Cerebellar cortex (tissue), 1 donor: Measurements from ENCODE around the gene RNF168.
"Not testable (repeated sequence)": the region's sequence is repeated elsewhere in the genome, so short reads cannot be mapped to it uniquely, and the experiment has no call there.

Experiments used
- DNase-seq: peaks from one replicate; pipeline ENCODE4 v3.0.0-alpha.2; 2015; ENCODE audit warnings: low spot score

The RNF168 gene, protein sequence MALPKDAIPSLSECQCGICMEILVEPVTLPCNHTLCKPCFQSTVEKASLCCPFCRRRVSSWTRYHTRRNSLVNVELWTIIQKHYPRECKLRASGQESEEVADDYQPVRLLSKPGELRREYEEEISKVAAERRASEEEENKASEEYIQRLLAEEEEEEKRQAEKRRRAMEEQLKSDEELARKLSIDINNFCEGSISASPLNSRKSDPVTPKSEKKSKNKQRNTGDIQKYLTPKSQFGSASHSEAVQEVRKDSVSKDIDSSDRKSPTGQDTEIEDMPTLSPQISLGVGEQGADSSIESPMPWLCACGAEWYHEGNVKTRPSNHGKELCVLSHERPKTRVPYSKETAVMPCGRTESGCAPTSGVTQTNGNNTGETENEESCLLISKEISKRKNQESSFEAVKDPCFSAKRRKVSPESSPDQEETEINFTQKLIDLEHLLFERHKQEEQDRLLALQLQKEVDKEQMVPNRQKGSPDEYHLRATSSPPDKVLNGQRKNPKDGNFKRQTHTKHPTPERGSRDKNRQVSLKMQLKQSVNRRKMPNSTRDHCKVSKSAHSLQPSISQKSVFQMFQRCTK

DNA sequence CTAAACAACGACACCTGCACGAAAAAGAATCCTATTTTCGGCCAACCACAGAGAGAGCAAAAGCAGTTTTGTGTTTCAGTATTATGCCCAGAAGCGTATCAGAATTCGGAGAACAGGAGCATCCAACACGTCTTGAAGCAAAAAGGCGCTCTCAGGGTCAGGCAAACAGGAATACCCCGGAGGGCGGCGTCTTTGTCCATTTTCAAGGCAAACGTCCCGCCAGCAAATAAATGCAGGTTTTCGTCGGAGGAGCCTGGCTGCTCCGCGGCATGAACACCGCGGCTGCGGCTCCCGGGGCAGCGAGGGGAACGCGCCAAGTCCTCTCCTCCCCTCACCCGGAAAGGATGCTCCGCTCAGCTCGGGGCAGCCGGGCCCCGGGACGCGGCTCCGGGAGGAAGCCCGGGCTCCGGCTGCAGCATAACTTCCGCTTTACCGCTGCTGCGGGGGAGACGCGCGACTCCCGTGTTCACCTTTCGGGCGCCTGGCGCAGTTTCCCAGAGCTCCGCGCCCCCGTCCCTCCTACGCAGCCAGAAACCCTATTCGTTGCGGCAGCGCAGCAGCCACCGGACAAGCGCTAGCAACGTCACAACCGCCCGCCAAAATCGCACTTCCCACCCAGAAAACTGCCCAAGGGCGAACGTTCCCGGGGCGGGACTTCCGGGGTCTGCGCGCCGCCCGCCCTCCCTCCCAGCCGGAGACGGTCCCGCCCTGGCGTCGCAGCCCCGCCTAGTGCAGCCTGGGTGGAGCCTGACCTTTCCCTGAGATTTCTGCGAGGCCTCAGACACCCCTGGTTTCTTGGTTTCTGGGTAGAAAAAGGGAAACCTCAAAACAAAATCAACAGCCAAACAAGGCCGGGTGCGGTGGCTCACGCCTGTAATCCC, at the start of gene RNF168:
Gene RNF168 (minus strand): TSS at position 573 of the 881 bp plus-strand sequence. CDS start 595 bp downstream, outside the sequence.
- DNase-seq, result peak; percentile 97

DNA sequence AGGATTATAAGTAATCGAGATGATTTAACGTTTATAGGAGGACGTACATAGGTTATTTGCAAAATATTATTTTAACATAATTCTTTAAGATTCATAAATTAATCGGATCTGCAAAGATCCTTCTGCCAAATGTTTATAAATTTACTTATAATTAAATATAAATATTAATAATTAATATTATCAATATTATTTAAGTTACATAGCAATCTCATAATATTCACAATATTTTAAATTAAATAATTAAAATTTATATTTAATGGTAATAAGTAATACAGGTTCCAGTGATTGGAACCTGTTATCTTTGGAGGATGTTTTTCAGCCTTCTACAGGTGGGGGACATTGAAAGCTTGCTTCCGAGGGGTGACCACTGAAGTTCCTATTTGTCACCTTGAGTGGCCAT, 48.7 kb upstream of the RNF168 start:
- DNase-seq, result no peak

DNA sequence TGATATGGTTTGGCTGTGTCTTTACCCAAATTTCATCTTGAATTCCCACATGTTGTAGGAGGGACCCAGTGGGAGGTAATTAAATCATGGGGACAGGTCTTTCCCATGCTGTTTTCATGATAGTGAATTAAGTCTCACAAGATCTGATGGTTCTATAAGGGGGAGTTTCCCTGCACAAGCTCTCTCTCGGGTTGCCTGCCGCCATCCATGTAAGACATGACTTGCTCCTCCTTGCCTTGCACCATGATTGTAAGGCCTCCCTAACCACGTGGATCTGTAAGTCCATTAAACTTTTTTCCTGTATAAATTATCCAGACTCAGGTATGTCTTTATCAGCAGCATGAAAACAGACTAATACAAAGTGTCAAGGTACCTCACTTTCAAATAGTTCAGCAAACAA, 46.6 kb upstream of the RNF168 start:
- not testable (repeated sequence) for DNase-seq

GRCh38 chr3:196549312-196549711, 45.7 kb upstream of the RNF168 start:
- DNase-seq, result not testable (repeated sequence)

GRCh38 chr3:196547067-196547466, 43.5 kb upstream of the RNF168 start:
- DNase-seq, result no peak

GRCh38 chr3:196546537-196546936, 43.0 kb upstream of the RNF168 start:
- DNase-seq, result no peak

GRCh38 chr3:196544491-196544992, 41.0 kb upstream of the RNF168 start:
- no peak for DNase-seq

DNA sequence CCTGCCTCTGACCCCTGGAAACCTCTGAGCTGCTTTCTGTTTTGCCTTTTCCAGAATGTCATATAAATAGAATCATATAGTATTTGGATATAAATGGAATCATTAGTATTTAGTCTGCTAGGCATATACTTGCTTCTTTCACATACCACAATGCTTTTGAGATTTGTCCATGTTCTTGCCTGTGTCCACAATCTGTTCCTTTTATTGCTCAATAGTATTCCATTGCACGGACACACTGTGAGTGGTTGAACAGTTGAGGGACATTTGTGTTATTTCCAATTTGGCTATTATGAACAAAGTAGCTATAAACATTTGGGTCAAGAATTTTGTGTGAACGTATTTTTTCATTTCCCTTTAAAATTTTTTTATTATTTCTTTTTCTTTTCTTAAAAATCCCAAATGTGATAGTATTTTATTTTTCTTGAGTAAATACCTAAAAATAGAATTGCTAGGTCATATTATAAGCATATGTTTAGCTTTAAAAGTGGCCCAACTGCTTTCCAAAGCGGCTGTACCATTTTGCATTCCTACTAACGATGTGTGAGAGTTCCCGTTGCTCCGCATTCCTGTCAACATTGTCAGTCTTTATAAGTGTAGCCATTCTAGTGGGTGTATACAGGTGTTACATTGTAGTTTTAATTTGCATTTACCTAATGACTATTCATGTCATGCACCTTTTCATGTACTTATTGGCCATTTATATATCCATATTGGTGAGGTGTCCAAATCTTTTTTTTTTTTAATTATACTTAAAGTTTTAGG, 38.3 kb upstream of the RNF168 start:
- DNase-seq, result no peak

DNA sequence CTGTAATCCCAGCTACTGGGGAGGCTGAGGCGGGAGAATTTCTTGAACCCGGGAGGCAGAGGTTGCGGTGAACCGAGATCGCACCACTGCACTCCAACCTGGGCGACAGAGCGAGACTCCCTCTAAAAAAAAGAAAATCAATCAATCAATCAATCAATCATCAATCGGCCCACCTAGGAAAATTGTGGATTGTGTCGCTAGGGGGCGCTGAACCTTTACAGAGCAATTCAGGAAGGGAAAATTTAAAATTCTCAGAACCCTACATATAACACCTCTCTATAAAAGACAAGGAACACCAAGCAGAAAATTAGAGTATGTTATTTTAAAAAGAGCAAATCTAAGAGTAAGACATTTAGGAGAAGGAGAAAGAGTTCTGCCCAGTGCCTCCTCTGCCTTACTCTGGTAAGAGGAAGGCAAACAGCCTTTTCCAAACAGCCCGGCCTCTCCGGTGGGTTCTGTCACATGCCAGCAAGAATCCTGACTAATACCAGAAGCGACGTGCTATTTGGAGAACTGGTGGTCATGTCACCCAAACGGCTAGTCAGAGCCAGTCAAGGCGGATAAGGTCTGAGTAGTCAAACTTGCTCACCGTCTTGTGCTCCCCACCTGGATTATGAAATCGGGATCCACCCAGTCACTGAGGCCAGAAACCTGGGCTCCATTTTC, 33.9 kb upstream of the RNF168 start:
- DNase-seq, result peak; percentile 17

DNA sequence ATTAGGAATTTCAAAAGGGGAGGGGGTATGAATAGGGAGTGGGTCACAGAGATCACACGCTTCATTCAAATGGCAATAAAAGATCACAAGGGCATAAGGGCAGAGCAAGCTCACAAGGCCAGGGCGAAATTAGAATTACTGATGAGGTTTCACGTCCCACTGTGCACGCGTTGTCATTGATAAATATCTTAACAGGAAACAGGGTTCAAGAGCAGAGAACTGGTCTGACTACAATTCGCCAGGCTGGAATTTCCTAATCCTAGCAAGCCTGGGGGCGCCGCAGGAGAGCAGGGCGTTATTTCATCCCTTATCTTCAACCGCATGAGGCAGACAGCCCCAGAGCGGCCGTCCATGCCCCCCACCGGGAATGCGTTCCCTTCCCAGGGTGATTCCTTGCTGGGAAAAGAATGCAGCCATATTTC, 29.7 kb upstream of the RNF168 start:
- no peak for DNase-seq

DNA sequence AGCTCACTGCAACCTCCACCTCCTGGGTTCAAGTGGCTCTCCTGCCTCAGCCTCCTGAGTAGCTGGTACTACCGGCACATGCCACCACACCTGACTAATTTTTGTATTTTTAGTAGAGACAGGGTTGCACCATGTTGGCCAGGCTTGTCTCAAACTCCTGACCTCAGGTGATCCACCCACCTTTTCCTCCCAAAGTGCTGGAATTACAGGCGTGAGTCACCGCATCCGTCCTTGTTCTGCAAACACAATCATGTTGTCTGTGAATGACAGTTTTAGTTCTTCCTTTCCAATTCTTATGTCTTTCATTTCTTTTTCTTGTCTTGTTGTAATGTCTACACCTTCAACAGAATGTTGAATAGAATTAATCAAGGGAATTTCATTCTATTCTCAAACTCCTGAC, 27.9 kb upstream of the RNF168 start:
- no peak for DNase-seq

DNA sequence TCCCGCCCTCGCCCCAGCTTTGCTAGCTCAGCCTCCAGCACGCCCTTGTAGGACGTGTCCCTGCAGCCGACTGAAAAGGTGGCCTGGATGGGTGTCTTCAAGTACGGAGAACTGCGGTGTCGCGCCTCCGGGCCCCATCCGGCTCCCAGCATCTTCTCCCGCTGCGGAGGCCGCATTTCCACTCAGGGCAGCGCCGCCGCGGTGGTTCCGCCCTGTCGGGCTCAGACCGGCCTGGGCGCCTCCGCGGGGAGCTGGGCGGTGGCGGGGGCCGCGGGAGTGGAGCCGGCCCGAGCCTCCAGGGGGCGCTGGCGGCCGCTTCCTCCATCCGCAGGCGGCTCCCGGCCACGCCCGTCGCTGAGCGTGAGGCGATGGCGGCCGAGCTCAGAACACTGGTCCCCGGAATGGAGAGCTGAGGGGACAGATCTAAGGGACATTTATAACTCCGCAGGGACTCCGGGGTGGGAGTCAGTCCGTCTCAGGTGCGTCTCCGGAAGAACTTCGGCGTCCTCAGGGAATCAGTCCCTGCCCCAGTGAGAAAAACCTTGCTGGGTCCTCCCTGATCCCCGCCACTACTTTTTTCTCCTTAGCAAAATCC, 25.2 kb upstream of the RNF168 start:
- DNase-seq, result peak; percentile 18

GRCh38 chr3:196525141-196525540, 21.6 kb upstream of the RNF168 start:
- no peak for DNase-seq

DNA sequence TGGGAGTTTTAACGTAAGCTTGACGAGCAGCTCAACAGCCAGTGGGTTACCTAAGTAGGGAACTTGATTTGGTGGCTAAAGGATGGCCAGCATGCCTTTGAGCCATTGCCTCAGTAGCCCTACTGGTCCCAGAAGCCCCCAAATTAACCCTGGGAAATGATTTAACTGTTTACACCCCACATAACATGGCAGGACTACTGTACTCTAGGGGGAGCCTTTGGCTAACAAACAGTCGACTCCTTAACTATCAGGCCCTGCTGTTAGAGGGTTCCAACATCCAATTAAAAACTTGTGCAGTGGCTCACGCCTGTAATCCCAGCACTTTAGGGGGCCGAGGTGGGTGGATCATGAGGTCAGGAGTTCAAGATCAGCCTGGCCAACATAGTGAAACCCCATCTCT, 21.0 kb upstream of the RNF168 start:
- DNase-seq, result peak; percentile 38

GRCh38 chr3:196523841-196524240, 20.3 kb upstream of the RNF168 start:
- DNase-seq, result no peak

- not testable (repeated sequence) for DNase-seq
Observed at GRCh38 chr3:196521291-196521690, 17.7 kb upstream of the RNF168 start.

DNA sequence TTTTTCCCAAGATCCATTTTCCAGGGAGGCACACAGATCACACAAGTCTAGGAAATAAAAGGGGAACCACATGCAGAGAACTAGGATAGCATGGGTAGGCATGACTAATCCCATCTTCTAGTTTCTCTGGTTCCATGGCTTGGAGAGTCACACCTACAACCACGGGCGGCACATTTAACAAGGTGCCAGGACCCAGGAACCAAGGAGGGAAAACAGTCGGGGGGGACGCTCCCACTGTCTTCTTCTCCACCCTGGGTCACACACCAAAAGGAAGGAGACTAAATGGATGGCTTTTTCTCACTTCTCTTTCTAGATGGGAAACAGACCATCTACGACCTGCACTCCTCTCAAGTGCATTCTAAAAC, 16.1 kb upstream of the RNF168 start:
- DNase-seq, result no peak

- peak; percentile 75 for DNase-seq
Observed at GRCh38 chr3:196518966-196519717, 15.6 kb upstream of the RNF168 start.

GRCh38 chr3:196517919-196518318, 14.4 kb upstream of the RNF168 start:
- no peak for DNase-seq
